COLO829 (cell line): ENCODE data around the gene KRTAP10-12.

Experiments
- DNase-seq: peaks from one replicate; pipeline ENCODE4 v3.0.0; 2012; ENCODE audit warnings: low spot score

Gene KRTAP10-12

DNA sequence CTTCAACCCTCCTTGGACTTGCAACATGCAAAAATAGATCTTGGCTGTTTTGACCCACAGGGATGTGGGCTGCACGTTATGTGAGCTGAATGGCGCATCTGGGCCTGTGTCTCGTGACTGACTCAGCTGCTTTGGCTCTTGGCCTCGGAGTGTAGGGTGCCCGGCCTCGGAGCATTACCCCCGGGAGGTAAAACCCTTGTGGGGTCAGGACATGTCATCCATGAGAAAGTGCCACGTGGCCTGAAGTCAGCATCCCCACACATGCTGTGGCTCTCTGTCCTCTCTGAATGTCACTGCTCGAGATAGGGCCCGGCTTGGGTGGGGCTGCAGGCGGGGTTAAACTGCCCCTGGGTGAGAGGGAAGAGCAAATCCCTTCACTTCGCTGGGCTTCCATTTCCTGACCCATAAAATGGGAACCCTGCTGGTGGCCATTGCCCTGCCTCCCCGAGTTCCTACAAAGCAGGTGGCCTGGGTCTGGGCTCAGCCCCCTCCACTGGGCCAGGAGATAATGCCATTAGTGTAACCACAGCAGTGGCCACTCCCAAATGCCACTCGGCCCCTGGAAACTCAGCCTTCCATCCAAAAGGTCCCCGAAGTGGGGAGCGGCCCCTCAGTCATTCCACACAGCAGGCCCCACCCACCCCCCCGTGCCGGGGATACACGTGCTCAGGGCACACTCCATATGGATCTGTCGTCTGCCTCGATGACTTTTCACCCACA lies 37.2 kb downstream of the KRTAP10-12 start:
- no peak for DNase-seq

DNA sequence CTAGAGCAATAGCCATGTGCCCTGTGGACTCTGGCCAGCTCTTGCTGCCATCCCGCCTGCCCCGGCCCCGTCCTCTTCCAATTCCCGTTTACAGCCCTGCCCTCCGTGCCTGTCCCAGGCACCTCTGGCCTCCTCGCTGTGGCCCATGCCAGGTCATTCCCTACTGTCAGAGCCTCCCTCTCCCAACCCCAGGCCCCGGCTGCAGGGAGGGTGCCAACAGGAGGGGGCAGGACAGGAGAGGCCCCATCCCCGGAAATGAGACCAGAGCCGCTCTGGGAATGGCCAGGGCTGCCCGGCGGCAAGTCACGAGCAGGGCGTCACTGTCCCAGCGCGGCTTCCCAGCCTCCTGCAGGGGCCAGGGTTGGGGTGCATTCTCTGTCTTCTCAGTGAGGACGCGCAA lies 37.9 kb downstream of the KRTAP10-12 start:
- no peak for DNase-seq

DNA sequence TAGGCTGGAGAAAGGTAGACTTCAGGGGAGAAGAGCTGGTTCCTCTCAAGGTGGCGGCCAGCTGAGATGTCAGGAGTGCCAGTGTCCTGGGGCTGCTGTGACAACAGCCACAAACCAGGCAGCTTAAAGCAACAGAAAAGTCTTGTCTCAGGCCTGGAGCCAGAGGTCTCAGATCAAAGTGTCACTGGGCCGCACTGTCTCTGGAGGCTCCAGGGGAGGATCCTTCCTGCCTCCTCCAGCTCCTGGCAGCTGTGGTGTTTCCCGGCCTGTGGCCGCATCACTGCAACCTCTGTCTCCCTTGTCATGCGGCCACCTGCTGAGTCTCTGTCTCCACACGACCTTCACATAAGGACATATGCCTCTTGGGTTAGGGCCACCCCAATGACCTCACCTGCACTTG lies 38.8 kb downstream of the KRTAP10-12 start:
- no peak for DNase-seq

DNA sequence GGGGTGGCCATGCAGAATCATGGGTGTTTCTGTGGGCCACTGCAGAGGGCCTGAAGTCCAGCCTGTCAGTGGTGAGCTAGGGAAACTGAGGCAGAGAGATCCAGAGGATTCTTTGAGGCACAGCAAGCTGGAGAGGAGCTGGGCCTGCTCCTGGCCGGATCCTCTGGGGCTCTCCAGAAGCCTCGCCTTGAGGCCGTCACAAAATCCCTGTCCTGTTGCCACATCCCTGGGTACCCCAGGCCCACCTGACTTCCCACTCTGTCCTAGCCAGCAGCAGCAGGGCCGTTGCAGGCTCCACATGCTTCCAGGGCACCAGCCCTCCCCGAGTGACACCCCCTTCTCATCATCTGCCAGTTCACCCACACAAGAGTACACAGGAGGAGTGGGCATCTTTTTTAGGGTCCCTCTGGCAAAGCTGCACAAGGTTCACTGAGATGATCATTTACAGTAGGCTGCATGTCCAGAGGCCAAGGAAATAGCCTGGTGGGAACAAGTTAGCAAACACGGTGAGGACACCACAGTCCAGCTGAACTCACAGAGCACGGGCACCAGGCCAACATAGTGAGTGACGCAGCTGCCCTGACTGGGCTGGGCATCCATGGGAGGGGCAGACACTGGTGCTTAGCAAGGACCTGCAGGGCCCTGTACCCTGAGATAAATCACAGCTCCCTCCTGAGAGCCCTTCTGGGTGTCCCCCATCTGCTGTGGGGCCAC lies 39.5 kb downstream of the KRTAP10-12 start:
- DNase-seq: no peak

DNA sequence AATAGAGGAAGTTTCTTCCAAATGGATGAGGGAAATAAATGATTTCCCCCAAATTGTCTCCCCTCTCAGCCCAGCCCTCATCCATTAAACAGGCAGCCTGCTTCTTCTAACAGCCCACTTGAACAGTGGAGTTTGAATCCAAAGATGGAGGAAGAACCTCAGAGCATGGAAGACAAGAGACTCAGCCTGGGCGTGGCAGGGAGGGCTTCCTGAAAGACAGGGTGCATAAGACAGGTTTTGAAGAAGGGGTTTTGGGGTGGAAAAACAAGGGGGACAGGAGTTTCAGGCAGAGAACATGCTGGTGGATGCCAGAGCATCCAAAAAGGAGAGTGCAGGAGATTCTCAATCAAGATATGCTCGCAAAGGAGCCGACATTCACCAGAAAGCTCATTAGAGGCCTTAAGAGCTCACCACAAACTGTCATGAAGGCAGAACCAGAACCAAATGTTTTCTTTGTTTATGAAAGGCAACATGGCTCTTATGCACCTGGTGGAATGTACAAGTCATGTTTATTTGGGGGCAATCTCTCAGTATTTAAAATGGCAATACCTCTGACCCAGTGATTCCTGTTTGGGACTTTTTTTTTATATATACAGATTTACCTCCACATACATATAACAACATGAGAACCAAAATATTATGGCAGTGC lies 40.9 kb downstream of the KRTAP10-12 start:
- no peak for DNase-seq

DNA sequence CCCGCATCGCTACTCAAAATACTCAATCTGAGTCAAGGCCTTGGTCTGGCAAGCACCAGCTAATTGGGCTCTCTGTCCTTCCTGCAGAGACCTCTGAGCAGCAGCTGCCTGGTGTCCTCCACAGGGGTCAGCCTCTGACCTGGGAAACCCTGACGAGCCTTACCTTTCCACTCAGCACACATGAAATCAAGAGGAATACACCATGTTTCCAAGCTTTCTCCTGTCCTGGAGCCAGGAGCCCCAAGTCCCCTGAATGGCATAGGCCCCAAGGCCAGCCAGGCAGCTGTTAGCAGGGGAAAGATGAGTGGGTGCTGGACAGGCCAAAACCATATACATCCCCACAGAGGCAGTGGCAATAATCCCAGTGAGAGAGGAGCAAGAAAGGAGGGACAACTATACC lies 41.6 kb downstream of the KRTAP10-12 start:
- no peak for DNase-seq

DNA sequence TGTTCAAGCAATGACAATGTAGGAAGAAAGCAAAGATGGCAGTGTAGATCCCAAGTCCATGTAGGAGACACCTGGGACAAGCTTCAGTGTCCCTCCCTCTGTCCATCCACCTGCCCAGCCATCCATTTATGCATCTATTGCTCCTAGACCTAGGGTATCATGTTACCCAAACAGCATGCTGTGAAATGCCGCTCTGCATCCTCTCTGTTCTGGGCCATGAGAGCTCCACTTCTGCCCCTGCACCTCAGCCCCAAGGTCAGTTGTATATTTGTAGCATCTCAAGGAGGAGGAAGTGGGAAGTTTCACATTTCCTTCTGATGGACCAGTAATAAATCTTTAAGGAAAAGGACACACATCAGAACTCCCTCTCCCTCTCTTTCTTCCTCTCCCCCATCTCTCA lies 42.3 kb downstream of the KRTAP10-12 start:
- no peak for DNase-seq

DNA sequence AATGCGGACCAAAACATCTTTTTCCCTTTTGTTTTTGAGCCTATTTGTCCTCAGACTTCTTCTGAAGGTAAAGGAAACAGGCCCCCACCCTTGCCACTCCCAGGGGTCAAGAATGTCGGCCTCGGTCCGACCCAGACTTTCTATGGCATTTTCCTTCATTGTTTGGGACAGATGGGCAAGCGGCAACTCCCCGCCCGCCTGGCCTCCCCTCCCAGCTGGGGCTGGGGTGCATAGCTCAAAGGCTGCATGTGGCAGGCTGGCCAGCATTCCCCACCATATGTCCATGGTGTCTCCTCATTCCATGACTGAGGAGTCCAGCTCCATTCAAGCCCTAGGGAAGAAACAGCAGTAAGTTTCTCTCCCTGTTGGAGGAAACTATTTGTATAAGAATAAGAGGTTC lies 43.8 kb downstream of the KRTAP10-12 start:
- DNase-seq: no peak

DNA sequence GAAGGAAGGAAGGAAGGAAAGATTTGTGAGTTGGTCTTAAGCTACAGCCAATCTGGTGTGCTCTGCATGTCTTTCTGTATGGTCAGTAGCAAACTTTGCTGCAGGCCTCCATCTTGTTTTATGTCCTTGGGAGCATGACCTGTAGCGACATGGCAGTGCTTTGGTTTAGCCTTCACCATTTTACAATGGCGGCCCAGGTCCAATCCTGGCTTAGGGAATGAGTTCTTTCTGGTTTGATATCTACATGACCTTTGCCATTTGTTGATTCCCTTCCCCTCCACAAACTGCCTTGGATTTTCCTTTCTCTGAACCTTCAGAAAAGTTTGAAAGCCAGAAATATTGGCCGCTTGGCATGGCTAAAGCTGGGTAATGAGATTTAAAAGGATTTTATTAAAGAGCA lies 44.9 kb downstream of the KRTAP10-12 start:
- no peak for DNase-seq

DNA sequence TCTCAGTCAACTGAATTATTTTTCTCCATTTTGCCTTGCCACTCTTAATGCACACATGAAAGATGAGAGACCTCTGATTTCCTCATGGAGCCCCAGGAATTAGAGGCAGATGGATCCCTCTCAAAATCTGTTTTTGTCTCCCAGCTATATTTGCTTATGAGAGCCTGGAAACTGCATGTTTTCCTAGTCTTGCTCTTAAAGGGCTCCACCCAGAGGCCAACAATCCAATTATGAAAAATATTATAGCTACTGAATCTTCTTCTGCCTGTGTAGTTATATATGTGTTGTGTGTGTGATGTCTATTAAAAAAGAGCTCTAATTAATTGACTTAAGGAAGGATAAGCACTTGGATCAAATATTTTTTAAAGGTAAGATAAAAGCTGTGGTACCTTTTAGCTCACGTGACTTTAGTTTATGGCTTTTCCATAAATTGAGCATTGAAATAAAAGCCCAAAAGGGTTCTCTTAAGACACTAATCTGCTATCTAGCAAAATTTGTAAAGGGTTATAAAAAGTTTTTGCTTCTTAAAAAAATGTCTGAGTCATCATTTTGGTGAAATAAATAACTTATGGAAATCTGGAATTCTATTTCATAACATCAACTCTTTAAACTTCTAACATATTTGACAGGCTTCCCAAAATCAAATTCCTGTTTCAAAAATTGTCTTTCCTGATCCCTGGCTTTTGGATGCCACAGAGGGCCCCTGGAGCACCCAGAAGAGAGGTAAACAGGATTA lies 45.6 kb downstream of the KRTAP10-12 start:
- DNase-seq: no peak
